GM20431 (cell line): ENCODE data around the gene DCAF17.

Source experiments
- in situ Hi-C: fragments of 300-500 bp; cut with MseI, MboI; formaldehyde crosslinking; loops from one replicate; pipeline ENCODE4 v1.15.0; 2020; ENCODE audit warnings: low sequenced_read_pairs; ENCODE audit not compliant: unreplicated experiment

Gene DCAF17

GRCh38 chr2:171409436-171409971 is 24.5 kb upstream of the DCAF17 start:
- in situ Hi-C loops: loop anchor here (25.0 kb wide), 1 partner anchor 247 kb away; the partner anchor contains the start of gene TLK1

- in situ Hi-C loops: loop anchor here (25.0 kb wide), 1 partner anchor 248 kb away; the partner anchor contains the start of gene TLK1
Measured at GRCh38 chr2:171410101-171410500, 23.9 kb upstream of the DCAF17 start.

GRCh38 chr2:171410624-171411023 is 23.4 kb upstream of the DCAF17 start:
- in situ Hi-C loops: loop anchor here (25.0 kb wide), 1 partner anchor 248 kb away; the partner anchor contains the start of gene TLK1

GRCh38 chr2:171411214-171411613 is 22.8 kb upstream of the DCAF17 start:
- in situ Hi-C loops: loop anchor here (25.0 kb wide), 1 partner anchor 249 kb away; the partner anchor contains the start of gene TLK1

- in situ Hi-C loops: loop anchor here (25.0 kb wide), 1 partner anchor 250 kb away; the partner anchor contains the start of gene TLK1
Measured at GRCh38 chr2:171411791-171412483, 22.1 kb upstream of the DCAF17 start.

GRCh38 chr2:171412571-171413175 is 21.4 kb upstream of the DCAF17 start:
- in situ Hi-C loops: loop anchor here (25.0 kb wide), 1 partner anchor 250 kb away; the partner anchor contains the start of gene TLK1

GRCh38 chr2:171414645-171415044 is 19.4 kb upstream of the DCAF17 start:
- in situ Hi-C loops: loop anchor here (25.0 kb wide), 1 partner anchor 252 kb away; the partner anchor contains the start of gene TLK1

- in situ Hi-C loops: loop anchor here (25.0 kb wide), 1 partner anchor 254 kb away; the partner anchor contains the start of gene TLK1
Measured at GRCh38 chr2:171416009-171416926, 17.8 kb upstream of the DCAF17 start.

GRCh38 chr2:171419333-171419732 is 14.7 kb upstream of the DCAF17 start:
- in situ Hi-C loops: loop anchor here (25.0 kb wide), 1 partner anchor 257 kb away; the partner anchor contains the start of gene TLK1

GRCh38 chr2:171420728-171421563 is 13.1 kb upstream of the DCAF17 start:
- in situ Hi-C loops: loop anchor here (25.0 kb wide), 1 partner anchor 259 kb away; the partner anchor contains the start of gene TLK1

GRCh38 chr2:171422710-171423495 is 11.1 kb upstream of the DCAF17 start:
- in situ Hi-C loops: loop anchor here (25.0 kb wide), 1 partner anchor 261 kb away; the partner anchor contains the start of gene TLK1

GRCh38 chr2:171430516-171431410 is 3.3 kb upstream of the DCAF17 start:
- in situ Hi-C loops: loop anchor here (25.0 kb wide), 1 partner anchor 468 kb away; no protein-coding TSS in a partner anchor

- in situ Hi-C loops: loop anchor here (25.0 kb wide), 1 partner anchor 469 kb away; no protein-coding TSS in a partner anchor
Measured at GRCh38 chr2:171431677-171432167, 2.3 kb upstream of the DCAF17 start.

- in situ Hi-C loops: loop anchor here (25.0 kb wide), 1 partner anchor 470 kb away; no protein-coding TSS in a partner anchor
Measured at GRCh38 chr2:171432206-171432968, 1.6 kb upstream of the DCAF17 start.

GRCh38 chr2:171432969-171433762 is 860 bp upstream of the DCAF17 start:
- in situ Hi-C loops: loop anchor here (25.0 kb wide), 1 partner anchor 471 kb away; no protein-coding TSS in a partner anchor
